Measurements from ENCODE around the gene RBMS3.

Gene RBMS3

DNA sequence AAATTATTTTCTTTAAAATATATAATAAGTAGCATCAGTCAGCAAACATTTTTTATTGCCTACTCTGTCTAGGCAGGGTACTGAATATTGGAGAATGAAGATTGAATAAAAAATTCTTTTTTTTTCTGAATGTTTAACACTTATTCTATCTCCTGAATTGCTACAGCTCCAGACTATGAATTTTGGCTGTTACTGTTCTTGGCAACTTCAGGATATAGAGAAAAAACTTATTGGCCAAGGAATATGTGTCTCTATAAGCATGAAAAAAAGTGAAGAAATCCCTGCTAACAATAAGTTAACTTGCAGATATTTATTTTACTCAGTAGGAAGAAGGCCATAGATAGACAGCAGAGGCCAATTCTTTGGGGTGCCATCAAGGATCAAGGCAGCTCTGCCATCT lies 309.6 kb downstream of the RBMS3 start:
- no peak for DNase-seq

DNA sequence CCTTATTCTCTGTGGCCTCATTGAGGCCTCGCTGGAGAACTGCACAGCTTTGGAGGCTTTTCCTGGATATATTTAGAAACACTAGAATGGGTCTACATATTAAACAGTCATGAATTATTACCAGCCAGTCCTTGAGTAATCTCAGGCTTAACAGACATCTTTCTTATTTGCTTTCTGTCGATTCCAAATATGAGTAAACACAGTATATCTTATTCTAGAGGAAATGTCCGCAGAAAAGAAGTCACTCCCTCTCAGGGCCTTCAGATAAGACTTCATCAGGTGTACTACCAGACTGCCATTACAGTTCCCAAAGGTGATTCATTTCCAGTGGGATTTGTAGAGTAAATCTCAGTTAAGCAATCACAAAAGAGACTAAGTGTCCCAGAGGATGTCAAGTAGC lies 310.7 kb downstream of the RBMS3 start:
- no peak for DNase-seq

DNA sequence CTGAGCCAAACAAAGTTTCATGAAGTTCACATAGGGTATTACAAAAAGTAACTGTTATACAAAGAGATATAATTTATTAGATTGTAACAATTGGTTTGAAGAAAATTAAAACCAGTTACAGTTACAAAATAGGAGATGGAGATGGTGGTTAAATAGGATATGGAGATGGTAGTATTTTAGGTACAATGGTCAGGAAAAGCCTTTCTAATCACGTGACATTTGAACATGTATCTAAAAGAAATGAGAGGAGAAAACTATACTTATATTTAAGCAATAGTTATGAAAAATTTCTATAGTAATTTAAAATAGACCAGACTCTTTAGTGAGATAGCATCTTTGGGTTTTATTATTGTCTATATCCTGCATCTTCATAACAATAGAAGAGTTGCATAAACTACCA lies 312.9 kb downstream of the RBMS3 start:
- no peak for DNase-seq

DNA sequence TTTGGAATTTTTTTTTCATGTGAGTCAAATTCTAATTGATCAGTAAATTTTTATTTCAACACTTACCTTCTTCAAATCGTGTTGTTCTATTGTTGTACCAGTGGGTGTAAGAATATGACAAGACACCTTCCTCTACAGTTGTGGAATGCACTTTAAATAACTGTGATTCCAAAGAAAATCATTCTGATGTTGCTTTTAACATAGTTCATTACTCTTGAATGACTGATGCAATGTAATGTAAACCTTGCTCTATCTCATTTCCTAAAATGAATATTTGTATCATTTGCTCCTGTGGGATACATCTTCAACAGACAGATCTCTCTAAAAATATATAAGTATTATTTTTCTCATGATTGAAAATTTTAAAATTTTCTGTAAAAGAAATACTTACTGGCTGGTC lies 313.4 kb downstream of the RBMS3 start:
- DNase-seq = no peak

DNA sequence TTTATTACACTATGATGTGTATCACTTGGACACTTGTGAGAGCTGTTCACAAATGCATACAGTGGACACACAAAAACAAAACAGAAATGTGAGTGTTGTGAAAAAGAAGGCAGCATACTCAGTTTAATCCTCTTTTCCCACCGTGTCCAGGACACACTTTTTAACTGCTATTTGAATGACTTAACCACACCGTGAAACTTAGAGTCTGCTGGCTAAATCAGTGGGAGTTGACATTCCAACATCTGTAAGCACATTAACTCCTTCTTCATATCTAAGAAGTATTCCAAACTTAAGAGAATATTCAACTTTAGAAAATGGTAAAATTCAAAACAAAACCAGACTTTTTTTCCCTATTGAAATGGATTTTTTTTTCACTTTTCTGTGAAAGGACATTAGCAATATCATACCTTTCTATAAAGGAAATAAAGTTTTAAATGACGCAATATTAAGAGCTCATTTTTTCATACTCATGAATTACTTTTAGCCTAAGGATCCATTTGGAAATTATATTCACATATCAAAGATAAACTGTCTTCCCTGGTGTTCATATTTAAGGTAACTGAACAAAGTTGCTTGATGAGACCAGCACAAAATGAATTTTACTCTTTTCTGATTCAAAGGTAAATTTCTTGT lies 316.6 kb downstream of the RBMS3 start:
- DNase-seq = no peak

DNA sequence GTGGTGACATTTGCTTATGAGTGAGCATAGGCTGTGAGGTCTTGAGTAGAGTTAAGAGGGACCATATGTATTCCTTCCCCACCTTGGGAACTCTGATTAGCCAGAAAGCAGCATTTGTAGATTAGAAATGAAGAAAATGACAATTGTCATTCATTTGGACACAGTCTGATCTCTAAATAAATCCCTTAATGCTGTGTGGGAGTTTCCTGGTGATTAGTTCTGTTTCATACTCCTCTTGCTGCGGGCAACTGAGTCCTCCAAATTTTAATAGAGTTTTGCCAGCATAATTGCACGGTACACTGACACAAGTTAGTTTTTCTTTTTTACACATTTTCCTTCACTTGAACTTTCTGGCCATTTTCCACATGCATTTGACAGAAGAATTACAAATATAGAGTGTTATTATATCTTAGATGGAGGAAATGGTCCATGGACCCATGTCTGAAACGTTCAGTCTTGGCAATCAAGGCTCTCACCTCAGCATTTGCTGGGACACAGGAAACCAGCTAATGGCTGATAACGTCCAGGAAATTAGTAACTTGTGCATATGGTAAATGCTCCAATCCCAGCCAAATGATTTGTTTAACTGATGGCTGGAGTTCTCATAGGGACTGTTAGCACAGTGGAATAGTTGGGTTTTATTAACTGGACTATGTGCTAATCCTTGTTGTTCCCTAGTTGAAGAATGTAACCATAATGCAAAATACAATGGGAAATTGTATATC lies 321.2 kb downstream of the RBMS3 start:
- no peak for DNase-seq

DNA sequence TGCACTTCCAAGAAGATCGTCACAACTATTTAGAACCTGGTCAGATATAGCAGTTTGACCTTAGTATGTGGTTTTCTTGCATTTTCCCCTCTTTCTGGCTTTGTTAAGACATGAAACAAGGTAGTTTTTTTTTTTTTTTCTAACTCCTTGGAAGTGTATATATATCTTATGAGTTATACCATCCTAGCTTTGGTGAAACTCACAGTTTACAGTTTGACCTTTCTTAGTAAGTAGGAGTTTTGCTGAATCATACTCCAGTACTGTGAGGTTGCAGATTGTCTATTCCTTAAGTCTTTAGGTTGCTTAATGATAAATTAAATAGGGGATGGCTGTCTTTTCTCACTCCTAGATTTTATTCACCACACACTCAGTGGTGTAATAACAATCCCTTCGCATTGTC lies 325.0 kb downstream of the RBMS3 start:
- DNase-seq = no peak

DNA sequence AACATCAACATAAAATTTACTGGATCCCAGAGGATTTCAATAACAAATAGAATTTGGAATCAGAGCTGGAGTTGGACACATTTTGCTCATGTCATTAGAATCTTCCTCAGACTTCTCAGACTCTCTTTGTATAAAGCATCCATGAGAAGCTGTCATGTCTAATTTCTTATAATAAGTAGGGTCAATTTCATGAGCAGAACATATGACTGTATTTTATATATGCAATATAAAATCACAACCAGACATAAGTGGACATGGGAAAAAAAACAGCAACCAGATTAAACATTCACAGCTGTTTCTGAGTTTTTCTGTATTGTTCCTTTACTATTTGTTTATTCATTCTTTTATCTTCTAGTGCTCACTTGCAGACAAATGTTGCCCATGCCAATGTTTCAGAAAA lies 325.5 kb downstream of the RBMS3 start:
- no peak for DNase-seq

DNA sequence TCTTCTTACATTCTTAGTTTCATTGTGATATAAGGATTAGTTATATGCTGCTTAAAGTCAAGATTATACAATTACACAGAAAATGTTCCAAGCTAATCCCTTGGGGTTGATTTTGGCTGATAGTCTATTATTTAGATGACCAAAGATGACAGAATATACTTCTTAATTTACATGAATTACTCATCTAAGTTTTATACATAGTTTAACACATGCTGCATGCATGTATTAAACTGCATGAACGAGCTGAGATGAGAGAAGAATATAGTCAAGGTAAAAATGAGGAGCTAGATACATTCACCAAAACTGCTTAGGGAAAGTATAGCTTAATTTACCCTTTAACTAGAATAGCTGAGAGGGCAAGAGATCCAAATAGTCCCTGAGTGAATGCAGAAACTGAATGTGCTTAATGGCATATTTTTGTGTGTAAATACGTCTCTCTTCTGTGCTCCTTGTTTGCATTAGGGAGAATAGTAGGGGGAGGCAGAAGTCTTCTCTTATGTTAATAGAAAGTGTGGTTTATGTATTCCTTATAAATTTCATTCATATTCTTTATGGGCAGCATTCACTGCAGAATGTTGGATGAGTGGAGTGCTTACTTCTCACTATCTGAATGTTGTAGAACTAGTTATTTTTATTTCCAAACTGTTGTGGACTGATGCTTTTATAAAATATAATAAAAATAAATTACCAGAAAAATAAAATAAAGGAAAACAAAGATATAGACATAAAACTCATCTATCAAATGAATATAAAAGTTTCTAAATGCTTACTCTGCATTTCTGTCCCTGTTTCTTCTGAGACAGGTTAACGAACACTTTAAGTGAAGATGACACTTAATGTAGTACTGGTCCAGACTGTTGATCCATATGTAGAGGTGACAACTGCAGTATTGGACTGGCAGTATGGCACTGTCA lies 327.8 kb downstream of the RBMS3 start:
- no peak for DNase-seq

DNA sequence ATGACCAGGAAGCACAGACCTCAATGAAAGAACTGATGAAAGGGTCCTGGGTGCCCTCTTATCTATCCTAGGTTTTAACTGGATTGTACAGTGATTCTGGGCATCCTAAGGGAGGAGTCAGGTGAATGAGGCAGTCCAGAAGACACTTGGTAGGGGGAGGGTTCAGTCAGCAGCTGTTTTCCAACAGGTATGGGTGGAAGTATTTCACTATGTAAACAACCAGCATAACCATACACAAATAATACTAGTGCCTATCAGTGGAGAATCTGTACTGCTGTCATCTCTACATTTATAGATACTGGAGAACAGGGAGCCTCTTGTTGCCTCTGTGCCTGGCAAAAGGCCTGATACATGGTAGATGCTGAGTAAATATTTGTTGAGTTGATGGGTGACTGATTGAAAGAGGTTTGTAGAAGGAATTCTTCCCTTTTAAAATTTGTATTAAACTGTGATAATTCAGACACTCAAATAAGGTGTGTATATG lies 328.5 kb downstream of the RBMS3 start:
- no peak for DNase-seq

DNA sequence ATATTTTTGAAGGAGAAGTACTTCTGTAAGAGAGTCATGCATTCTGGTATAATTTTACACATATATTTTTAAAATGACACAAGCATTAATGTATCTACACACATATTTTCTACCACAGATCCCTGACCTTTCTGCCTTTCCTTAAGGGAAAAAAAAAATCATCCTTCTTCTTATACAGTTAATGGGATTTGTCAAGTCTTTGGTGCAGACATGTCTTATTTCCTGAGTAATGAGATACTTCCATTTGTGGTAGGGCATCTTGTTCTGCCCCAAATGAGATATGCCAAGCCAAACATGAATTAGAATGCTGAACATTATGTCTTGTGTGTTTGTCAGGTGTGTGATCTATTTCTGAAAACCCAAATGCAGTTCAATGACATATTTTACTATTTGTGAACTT lies 329.9 kb downstream of the RBMS3 start:
- DNase-seq = no peak

DNA sequence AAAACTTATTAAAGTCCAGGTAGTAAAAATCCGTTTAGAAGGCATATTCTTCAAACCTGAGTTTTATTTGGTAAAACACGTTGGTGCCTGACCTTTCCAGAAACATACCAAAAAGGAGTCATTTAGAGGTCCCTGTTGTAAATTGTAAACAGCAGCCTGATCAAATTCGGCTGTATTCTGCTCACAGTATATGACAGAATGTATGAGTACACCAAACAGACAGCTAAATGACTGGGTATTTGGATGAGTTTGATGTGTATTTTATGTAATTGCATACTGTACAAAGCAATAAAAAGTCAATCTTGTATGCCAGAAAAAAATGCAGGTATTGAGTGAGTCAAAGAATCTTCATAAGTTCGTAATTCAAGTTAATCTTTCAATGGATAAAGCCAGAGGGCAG lies 330.4 kb downstream of the RBMS3 start:
- no peak for DNase-seq

DNA sequence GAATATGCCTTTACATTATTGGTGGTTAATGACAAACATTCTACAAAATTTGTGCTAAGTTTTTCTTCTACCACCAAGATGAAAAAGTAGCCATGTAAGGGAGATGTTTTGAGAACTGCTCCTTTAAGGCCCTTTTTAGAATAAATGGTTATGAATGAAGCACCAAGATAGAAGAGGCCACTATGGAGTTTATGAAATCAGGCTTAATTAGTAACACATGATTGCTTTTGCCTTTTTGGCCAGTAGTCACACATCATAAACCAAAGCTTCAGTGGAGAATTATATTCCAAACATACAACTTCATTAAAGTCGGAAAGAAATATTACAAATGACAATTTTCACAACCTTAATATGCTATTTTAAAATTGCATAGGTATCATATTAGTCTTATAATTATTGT lies 331.7 kb downstream of the RBMS3 start:
- DNase-seq = no peak

DNA sequence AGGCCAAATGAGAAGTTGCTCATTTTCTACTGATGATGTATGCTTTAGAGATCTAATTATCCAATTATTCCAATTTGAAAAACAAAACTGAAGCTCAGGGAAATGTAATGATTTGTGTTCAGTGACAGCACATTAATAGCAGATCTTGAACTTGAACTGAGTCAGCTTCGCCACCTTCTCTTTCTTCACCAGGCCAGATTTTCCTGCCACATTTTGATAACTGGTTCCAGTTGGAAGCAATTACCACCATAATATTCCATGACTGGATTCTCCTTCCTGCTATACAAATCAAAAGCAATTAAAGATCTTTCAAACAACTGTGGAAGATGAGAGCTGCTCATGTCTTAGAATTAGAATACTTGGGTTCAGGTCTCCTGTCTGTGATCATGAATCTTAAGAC lies 334.1 kb downstream of the RBMS3 start:
- DNase-seq = no peak

DNA sequence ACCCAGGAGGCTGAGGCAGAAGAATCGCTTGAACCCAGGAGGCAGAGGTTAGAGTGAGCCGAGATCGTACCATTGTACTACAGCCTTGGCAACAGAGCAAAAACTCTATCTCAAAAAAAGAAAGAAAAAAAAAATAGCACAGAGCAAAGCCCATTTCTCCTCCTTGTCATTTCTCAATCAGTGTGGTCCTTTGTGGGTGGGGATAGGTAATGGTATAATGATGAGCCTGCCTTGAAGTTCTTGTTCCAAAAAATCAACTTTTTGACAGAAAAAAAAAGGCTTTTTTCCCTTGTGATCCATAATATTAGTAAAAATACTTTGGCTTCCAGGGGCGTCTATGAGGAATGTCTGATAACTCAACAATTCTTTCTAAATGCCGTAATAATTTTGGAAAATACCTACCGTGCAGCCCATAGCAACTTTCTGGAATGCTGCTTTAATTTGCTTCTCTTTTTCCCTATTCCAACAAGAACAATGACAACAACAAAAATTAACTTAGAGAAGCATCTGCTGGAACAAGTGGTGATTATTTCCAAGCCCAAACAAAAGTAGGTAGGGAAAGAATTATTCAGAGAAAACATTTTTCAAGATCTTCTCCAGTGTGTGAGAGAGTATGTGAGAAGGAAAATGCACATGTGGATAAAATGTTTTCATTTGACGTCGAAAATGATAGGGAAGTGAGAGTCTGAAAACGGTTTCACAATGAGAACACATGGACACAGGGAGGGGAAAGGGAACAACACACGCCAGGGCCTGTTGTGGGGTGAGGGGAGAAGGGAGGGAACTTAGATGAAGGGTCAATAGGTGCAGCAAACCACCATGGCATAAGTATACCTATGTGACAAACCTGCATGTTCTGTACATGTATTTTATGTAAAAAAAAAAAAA lies 337.8 kb downstream of the RBMS3 start:
- no peak for DNase-seq

DNA sequence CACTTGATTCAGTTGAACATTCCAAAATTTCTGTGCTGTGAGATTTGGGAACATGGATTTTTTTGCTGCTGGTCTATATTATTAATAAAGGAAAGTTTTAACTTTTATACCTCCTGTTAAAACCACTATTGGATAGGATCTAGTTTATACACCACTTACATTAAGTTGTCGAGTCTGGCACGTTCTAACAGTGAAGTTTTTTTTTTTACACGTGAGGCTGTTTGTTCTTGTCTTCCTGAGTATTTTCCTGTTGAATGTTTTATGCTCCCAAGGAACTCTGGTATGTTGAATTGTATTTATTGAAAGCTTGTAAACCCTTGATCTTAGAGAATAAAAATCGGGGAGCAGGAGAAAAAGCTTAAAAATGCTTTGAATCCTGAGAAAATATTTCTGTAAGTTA lies 338.8 kb downstream of the RBMS3 start:
- DNase-seq = no peak

DNA sequence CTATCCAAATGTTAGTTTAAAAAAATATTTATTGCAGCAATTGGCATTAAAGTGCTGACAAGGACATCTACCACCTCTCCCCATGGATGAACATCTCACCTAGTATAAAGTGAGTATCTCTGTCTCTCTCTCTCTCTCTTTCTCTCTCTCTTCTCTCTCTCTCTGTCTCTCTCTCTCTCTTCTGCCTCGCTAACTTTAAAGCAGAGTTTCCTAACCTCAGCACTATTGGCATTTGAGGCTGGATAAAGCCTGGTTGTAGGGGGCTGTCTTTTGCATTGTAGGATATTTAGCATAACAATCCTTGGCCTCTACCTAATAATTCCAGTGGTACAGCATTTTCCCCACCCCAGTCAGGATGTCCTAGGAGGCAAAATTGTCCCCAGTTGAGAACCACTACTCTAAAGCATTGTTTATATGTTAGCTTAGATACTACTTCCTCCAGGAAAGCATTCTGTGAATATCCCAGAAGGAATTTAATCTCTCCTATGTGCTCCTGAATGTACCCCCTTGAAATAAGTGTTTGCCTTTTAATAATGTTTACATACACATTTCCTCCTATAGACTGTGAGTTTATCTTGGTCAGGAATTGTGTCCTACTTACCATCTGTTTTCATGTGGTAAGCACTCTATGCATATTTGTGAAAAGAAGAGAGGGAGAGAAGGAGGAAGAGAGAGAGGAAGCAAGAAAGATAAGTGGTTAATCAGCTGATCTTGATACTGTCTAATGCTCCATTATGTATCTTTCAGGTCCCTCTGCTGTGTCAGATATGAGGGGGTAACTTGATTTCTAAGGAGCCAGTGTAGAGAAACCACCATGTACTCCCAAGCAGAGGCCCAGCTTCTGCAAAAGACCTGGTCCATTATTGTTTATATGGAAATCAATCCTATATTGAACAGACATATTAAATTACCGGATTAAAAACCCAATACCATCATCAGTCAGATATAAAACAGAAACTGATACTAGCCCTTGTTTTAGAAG lies 346.6 kb downstream of the RBMS3 start:
- no peak for DNase-seq

DNA sequence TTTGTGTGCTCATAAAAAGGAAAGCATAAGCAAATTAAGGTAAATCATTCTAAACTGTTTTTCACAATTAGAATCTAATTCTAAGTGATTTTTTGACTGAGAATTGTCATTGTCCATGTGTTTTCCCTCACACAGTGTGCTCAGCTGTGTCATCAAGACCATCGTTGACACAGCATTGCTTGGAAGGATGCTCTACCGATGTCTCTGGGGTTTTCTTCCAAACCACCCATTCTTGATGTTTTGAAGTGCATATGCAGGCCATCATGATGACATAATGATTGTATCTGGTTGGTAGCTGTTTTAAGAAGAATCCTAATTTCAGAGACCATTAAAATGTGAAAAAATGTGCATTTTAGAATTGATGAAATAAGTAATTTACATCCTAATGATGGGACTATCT lies 347.9 kb downstream of the RBMS3 start:
- no peak for DNase-seq

DNA sequence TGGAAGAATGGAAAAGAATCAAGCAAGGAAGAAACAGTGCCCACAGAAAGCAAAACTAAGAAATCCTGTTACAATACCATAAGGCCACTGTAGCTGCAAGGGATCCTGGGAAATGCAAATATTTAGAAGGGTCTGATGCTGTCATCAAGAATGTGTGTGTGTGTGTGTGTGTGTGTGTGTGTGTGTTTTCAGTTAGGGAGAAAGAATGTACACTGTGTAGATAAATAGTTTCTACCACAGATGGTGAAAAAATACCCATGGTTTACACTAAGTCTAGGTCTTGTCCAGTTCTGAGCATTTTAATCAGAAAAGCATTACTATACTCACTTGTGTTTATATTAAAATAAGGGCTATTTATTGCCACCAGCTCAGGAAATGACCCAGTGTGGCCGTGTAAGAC lies 355.0 kb downstream of the RBMS3 start:
- no peak for DNase-seq

DNA sequence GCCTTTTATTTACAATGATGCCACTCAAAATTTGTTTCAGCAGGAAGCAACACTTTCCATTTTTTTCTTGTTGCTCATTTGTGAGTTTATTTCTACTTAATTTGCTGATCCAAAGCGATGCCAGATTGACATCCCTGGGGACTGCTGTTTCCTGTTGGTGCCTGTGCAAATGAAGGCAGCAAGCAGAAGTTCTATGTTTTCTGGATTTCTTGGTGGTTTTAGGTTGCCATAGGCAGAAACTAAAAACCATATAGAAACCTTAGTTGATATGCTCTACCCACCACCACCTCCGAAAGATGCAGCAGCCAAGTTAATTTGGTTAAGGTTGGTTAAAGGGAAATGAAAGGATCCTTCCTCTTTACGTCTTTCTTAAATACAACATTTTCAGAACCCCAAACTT lies 356.2 kb downstream of the RBMS3 start:
- no peak for DNase-seq

DNA sequence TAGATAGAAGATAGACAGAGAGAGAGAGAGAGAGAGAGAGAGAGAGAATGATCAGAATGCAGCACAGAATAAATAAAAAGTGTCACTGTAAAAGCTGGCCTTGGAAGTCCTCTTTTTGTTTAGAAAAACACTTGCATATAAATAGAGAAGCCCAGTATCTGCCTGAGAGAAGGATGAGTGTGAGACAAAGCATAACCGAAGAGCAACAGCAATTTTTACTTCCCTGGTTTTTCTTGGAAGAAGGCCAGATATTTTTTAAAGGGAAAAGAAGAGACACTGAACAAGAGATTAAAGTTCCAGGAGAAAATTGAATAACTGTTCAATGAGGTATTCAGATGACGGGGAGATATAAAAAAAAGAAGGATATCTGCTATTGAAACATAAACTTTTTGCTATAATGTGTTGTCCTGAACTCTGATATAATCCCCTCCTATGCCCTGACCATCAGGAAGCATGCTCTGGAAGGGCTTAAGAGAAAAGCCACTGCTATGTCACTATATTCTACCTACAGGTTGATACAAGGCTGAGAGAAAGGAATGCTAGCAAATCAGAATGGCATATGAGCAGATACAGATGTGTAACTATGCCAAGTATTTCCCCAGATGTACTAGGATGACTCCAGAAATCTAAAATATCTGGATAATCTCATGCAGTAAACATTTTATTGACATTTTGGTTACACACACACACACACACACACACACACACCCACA lies 358.9 kb downstream of the RBMS3 start:
- DNase-seq = no peak
